CD14-positive monocyte (primary cell): ENCODE measurements around the gene CSTPP1. TPM values are rescaled to one million over a fixed set of nuclear protein-coding genes. Genes with fewer than 3 reads are reported as not detected.

Experiments
- DNase-seq, 3 donors: peaks; one replicate each; pipeline ENCODE4 v3.0.0-alpha.2; 2011 to 2022
- H2AFZ ChIP-seq: 2 replicates; pipeline ENCODE4 v1.6.0; 2012; ENCODE audit warnings: mild to moderate bottlenecking, low read depth, low read length, inconsistent platforms; ENCODE audit not compliant: insufficient read depth, poor library complexity, severe bottlenecking
- H3K27ac ChIP-seq, 2 donors: 1 replicate in 1 of 2; 2 replicates in 1 of 2; pipeline ENCODE4 v1.5.1; 2012 to 2013; ENCODE audit warnings: low read length in 2 of 2, control low read depth in 1 of 2, inconsistent platforms in 1 of 2, low read depth in 1 of 2, mild to moderate bottlenecking in 1 of 2
- H3K27me3 ChIP-seq, 2 donors: one replicate each; pipeline versions ENCODE4 v1.6.0 to v1.6.1; 2011 to 2013; ENCODE audit warnings: low read length in 2 of 2; ENCODE audit not compliant: control insufficient read depth in 2 of 2, insufficient read depth in 2 of 2
- H3K36me3 ChIP-seq, 2 donors: replicated peaks in 1 of 2; 1 replicate in 1 of 2; 2 replicates in 1 of 2; pipeline versions ENCODE4 v1.5.1 to v1.6.1; 2012 to 2013; ENCODE audit warnings: low read length in 2 of 2, control low read depth in 1 of 2, inconsistent platforms in 1 of 2, mild to moderate bottlenecking in 1 of 2; ENCODE audit not compliant: insufficient read depth in 2 of 2, control insufficient read depth in 1 of 2
- H3K4me1 ChIP-seq, 2 donors: 1 replicate in 1 of 2; 2 replicates in 1 of 2; pipeline versions ENCODE4 v1.5.1 to v1.6.1; 2012 to 2013; ENCODE audit warnings: low read length in 2 of 2, control low read depth in 1 of 2, inconsistent platforms in 1 of 2, mild to moderate bottlenecking in 1 of 2, moderate library complexity in 1 of 2; ENCODE audit not compliant: insufficient read depth in 2 of 2, control insufficient read depth in 1 of 2
- H3K4me2 ChIP-seq: replicated peaks from 2 replicates; pipeline ENCODE3; 2012; ENCODE audit warnings: low read length, moderate library complexity, mild to moderate bottlenecking; ENCODE audit not compliant: poor library complexity, severe bottlenecking; ENCODE audit errors: extremely low read depth
- H3K4me3 ChIP-seq, 3 experiments: fragments of 200-600 bp in 1 of 3; sonication (generic) in 1 of 3; replicated peaks in 1 of 3; 1 replicate in 2 of 3; 2 replicates in 1 of 3; pipeline ENCODE4 v1.5.1; 2011 to 2013; ENCODE audit warnings: low read length in 3 of 3, mild to moderate bottlenecking in 3 of 3, control low read depth in 2 of 3, low read depth in 2 of 3, inconsistent platforms in 1 of 3, moderate library complexity in 1 of 3
- H3K79me2 ChIP-seq: 2 replicates; pipeline ENCODE4 v1.6.0; 2012; ENCODE audit warnings: mild to moderate bottlenecking, control low read depth, inconsistent platforms, low read length, moderate library complexity; ENCODE audit not compliant: insufficient read depth
- H3K9ac ChIP-seq: 2 replicates; pipeline ENCODE4 v1.6.0; 2017; ENCODE audit warnings: low read length, mild to moderate bottlenecking; ENCODE audit not compliant: insufficient read depth, poor library complexity, severe bottlenecking
- H3K9me3 ChIP-seq, 2 donors: replicated peaks in 1 of 2; 1 replicate in 1 of 2; 2 replicates in 1 of 2; pipeline versions ENCODE4 v1.5.1 to v1.6.1; 2012 to 2013; ENCODE audit warnings: low read length in 2 of 2, control low read depth in 1 of 2; ENCODE audit not compliant: control insufficient read depth in 1 of 2, insufficient read depth in 1 of 2
- H4K20me1 ChIP-seq: 2 replicates; pipeline ENCODE4 v1.6.0; 2012; ENCODE audit warnings: mild to moderate bottlenecking, low read length, control low read depth, moderate library complexity; ENCODE audit not compliant: insufficient read depth
- H3K27ac Mint-ChIP-seq, 7 donors: one replicate each; pipeline ENCODE4 v1.8.0; 2020; ENCODE audit warnings: mild to moderate bottlenecking in 7 of 7, mixed read lengths in 7 of 7, moderate library complexity in 6 of 7, inconsistent platforms in 2 of 7
- H3K27me3 Mint-ChIP-seq, 3 donors: one replicate each; pipeline ENCODE4 v1.8.0; 2021 to 2022; ENCODE audit warnings: low read depth in 3 of 3, mild to moderate bottlenecking in 3 of 3, mixed read lengths in 3 of 3, moderate library complexity in 3 of 3, inconsistent platforms in 1 of 3
- H3K36me3 Mint-ChIP-seq, 2 donors: one replicate each; pipeline ENCODE4 v1.8.0; 2020; ENCODE audit warnings: mixed read lengths in 2 of 2, inconsistent platforms in 1 of 2, mild to moderate bottlenecking in 1 of 2
- H3K4me1 Mint-ChIP-seq: one replicate; pipeline ENCODE4 v1.8.0; 2020; ENCODE audit warnings: mild to moderate bottlenecking, mixed read lengths
- H3K4me3 Mint-ChIP-seq, 2 donors: one replicate each; pipeline ENCODE4 v1.8.0; 2020; ENCODE audit warnings: mild to moderate bottlenecking in 2 of 2, mixed read lengths in 2 of 2, moderate library complexity in 1 of 2
- H3K9me3 Mint-ChIP-seq, 7 donors: one replicate each; pipeline ENCODE4 v1.8.0; 2020 to 2022; ENCODE audit warnings: mixed read lengths in 7 of 7, mild to moderate bottlenecking in 6 of 7, moderate library complexity in 6 of 7, inconsistent platforms in 2 of 7
- WGBS: methylation state at CpG from one replicate; pipeline ENCODE4 v1.1.5; 2013; ENCODE audit warnings: missing lambda C conversion rate; ENCODE audit not compliant: insufficient coverage; 5-methylcytosine and 5-hydroxymethylcytosine counted together
- intact Hi-C, 2 donors: fragments of 100-400 bp; cut with micrococcal nuclease; formaldehyde crosslinking; loops; one replicate each; pipeline versions ENCODE4 v1.15.0 to v1.15.1; 2023
- polyA plus RNA-seq, 3 donors: library from polyadenylated mRNA; depleted of rRNA in 1 of 3; unstranded in 2 of 3; stranded (reverse) in 1 of 3; fragments of 300-500 nt in 2 of 3; fragments of >200 nt in 1 of 3; fragmentation: Illumina TruSeq in 2 of 3; gene quantifications; 1 replicate in 2 of 3; 2 replicates in 1 of 3; pipeline ENCODE4 v1.2.3, GENCODE V29; 2012 to 2021
- TF ChIP-seq, protein P1 (sequence below): fragments of 200-600 bp; IDR thresholded peaks from one replicate; pipeline ENCODE4 v1.8.0; 2022; ENCODE audit warnings: antibody characterized with exemption, mild to moderate bottlenecking

The CSTPP1 gene
- polyA plus RNA-seq, 3 donors: 4.5 to 6.5 (median 5.9) TPM

DNA sequence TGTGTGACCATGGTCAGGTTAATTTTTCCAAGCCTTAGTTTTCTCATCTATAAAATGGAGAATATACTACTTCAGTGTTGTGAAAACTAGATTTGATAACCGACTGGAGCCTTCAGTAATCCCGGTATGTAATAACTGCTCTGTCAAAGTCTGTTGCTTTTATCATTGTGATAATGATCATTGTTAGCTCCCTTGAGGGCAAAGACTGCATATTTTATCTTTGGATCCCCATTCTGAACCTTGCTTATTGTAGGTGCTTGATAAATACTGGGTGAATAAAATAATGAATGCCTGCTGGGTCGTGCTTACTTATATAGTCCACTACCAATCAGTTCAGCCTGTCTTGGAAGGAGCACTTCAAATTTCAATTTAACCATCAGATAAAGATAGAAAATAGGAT is 134.8 kb downstream of the CSTPP1 start:
- H3K27me3 Mint-ChIP-seq: peaks cover 0 to 1% (median 0%) of the 10 kb centered on the region in 3 donors
- H3K9me3 ChIP-seq: no peaks in the 10 kb centered on the region

DNA sequence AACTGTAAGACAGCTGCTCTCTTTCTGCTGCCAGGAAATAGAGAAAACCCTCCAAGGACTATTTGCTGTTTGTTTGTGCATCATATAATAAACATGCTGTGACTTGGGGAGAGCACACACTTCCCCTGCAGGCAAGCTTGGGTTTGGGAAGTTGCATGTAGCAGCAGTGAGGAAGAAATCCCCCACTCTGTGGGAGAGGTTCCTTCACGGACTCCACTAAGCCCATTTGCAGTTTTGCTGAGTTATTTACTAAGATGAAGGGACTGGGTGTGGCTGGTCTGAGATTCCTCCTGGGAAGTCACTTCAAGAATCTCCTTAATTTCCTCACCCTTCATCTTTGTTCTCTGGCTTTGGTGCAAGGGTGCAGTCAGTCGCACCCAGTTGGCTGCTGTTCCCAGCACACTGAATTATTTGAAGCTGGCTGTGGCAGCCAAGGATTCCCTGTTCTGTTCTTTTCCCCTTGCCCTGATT is 135.3 kb downstream of the CSTPP1 start:
- H3K27me3 ChIP-seq: no peaks in the 10 kb centered on the region
- peaks cover 0 to 1% (median 0%) of the 10 kb centered on the region in 3 donors for H3K27me3 Mint-ChIP-seq
- H3K36me3 ChIP-seq: no peaks in the 10 kb centered on the region
- no peaks in the 10 kb centered on the region for H3K9me3 ChIP-seq
- no peak overlapping the region for H3K4me2 ChIP-seq
- 90% methylated on average over 1 of the region's 2 CpGs for WGBS
- no peak overlapping the region for H3K4me3 Mint-ChIP-seq
- intact Hi-C loops: no loop called here
- H3K4me1 Mint-ChIP-seq: no peaks in the 10 kb centered on the region
- H3K4me3 ChIP-seq: no peak overlapping the region
- H3K9me3 Mint-ChIP-seq: peaks cover 0 to 1% (median 0%) of the 10 kb centered on the region in 7 donors
- H3K27ac Mint-ChIP-seq: no peak overlapping the region
- H3K79me2 ChIP-seq: no peaks in the 10 kb centered on the region
- no peaks in the 10 kb centered on the region for H4K20me1 ChIP-seq
- H3K9ac ChIP-seq: no peak overlapping the region
- no peaks in the 10 kb centered on the region for H3K36me3 Mint-ChIP-seq
- no peak overlapping the region for H2AFZ ChIP-seq
- H3K4me1 ChIP-seq: no peaks in the 10 kb centered on the region
- H3K27ac ChIP-seq: no peak overlapping the region
- TF ChIP-seq, protein P1, sequence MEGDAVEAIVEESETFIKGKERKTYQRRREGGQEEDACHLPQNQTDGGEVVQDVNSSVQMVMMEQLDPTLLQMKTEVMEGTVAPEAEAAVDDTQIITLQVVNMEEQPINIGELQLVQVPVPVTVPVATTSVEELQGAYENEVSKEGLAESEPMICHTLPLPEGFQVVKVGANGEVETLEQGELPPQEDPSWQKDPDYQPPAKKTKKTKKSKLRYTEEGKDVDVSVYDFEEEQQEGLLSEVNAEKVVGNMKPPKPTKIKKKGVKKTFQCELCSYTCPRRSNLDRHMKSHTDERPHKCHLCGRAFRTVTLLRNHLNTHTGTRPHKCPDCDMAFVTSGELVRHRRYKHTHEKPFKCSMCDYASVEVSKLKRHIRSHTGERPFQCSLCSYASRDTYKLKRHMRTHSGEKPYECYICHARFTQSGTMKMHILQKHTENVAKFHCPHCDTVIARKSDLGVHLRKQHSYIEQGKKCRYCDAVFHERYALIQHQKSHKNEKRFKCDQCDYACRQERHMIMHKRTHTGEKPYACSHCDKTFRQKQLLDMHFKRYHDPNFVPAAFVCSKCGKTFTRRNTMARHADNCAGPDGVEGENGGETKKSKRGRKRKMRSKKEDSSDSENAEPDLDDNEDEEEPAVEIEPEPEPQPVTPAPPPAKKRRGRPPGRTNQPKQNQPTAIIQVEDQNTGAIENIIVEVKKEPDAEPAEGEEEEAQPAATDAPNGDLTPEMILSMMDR: no peak
- no peak for DNase-seq

More for the DNA sequence above, 134.8 kb downstream of the CSTPP1 start:
- no peak for DNase-seq
- Mint-ChIP-seq H3K9me3 (no peaks in the 10 kb centered on the region), H3K4me3 (no peak overlapping the region), H3K27ac (no peak overlapping the region), H3K36me3 (no peaks in the 10 kb centered on the region), H3K4me1 (no peaks in the 10 kb centered on the region)
- Histone ChIP-seq H3K27ac (no peak overlapping the region), H3K27me3 (no peaks in the 10 kb centered on the region), H4K20me1 (no peaks in the 10 kb centered on the region), H3K4me3 (no peak overlapping the region), H3K36me3 (no peaks in the 10 kb centered on the region), H3K79me2 (no peaks in the 10 kb centered on the region), H2AFZ (no peak overlapping the region), H3K4me2 (no peak overlapping the region), H3K9ac (no peak overlapping the region), H3K4me1 (no peaks in the 10 kb centered on the region)
- WGBS: no CpG with 5 or more reads among the region's 3 CpGs
- intact Hi-C loops: no loop called here
- TF ChIP-seq, protein P1: no peak
